Fibroblast of skin of left biceps (primary cell): ENCODE results near the gene UBN2.
"Not testable (repeated sequence)": the region's sequence is repeated elsewhere in the genome, so short reads cannot be mapped to it uniquely, and the experiment has no call there.

Experiments
- DNase-seq, 2 experiments: peaks; one replicate each; pipeline ENCODE4 v3.0.0-alpha.2; 2013; ENCODE audit warnings: low read depth in 2 of 2

Gene UBN2

GRCh38 chr7:139230774-139231512, at the start of gene UBN2:
Gene UBN2 (plus strand): TSS chr7:139231237. CDS start chr7:139231485, 248 bp downstream.
- DNase-seq = peak; percentile 92 to 93

- DNase-seq = no peak
Measured at GRCh38 chr7:139181404-139181803, 49.6 kb upstream of the UBN2 start.

- no peak for DNase-seq
Measured at GRCh38 chr7:139182363-139182762, 48.7 kb upstream of the UBN2 start.

GRCh38 chr7:139183251-139183650, 47.8 kb upstream of the UBN2 start:
- no peak for DNase-seq

GRCh38 chr7:139183878-139184338, 47.1 kb upstream of the UBN2 start:
- no peak for DNase-seq

- no peak for DNase-seq
Measured at GRCh38 chr7:139186146-139186545, 44.9 kb upstream of the UBN2 start.

GRCh38 chr7:139189357-139189756, 41.7 kb upstream of the UBN2 start:
- DNase-seq = no peak

- no peak for DNase-seq
Measured at GRCh38 chr7:139192014-139192706, 38.9 kb upstream of the UBN2 start.

GRCh38 chr7:139200382-139200781, 30.7 kb upstream of the UBN2 start:
- no peak for DNase-seq

GRCh38 chr7:139203992-139204391, 27.0 kb upstream of the UBN2 start:
- DNase-seq = no peak

- DNase-seq = no peak
Measured at GRCh38 chr7:139205843-139206242, 25.2 kb upstream of the UBN2 start.

- DNase-seq = no peak
Measured at GRCh38 chr7:139212133-139212532, 18.9 kb upstream of the UBN2 start.

- not testable (repeated sequence) for DNase-seq
Measured at GRCh38 chr7:139213489-139213888, 17.5 kb upstream of the UBN2 start.

GRCh38 chr7:139218173-139218572, 12.9 kb upstream of the UBN2 start:
- DNase-seq = no peak

- no peak for DNase-seq
Measured at GRCh38 chr7:139224219-139224618, 6.8 kb upstream of the UBN2 start.

- DNase-seq = not testable (repeated sequence)
Measured at GRCh38 chr7:139224836-139225235, 6.2 kb upstream of the UBN2 start.

GRCh38 chr7:139225286-139226157, 5.5 kb upstream of the UBN2 start:
- DNase-seq = not testable (repeated sequence)

- DNase-seq = not testable (repeated sequence)
Measured at GRCh38 chr7:139226158-139226515, 4.9 kb upstream of the UBN2 start.

- DNase-seq = not testable (repeated sequence)
Measured at GRCh38 chr7:139226988-139227488, 4.0 kb upstream of the UBN2 start.

GRCh38 chr7:139230023-139230422, 1.0 kb upstream of the UBN2 start:
- no peak for DNase-seq

- DNase-seq = no peak
Measured at GRCh38 chr7:139230484-139230773, 608 bp upstream of the UBN2 start.
